ENCODE data around the gene DLG5. TPM values are rescaled to one million over a fixed set of nuclear protein-coding genes. Genes with fewer than 3 reads are reported as not detected.

Gene DLG5
- total RNA-seq, 4 donors from 2014 or later: 52.0 to 127 (median 56.3) TPM

DNA sequence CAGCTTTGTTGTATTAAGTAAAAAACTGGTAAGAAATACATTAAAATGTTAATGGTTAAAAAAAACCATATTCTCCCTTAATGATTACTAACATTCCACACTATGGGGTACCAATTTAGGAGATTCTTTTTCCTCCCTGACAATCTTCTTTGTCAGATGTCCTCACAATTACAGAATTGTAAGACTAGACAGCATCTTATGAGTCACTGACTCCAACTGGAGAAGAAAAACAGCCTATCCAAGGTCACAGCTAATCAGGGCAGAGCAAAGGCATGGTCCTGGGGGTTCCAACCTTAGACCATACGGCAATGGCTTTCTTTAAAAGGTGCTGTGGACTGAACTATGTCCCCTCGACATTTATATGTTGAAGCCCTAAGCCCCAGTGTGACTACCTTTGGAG, 127.6 kb downstream of the DLG5 start:
- TF ChIP-seq EP300 (IDR thresholded peaks at IDR 0.05) (no peak), POLR2A (IDR thresholded peaks at IDR 0.05) (no peak), POLR2AphosphoS5 (IDR thresholded peaks at IDR 0.05) (no peak)
- TF ChIP-seq, protein P1, sequence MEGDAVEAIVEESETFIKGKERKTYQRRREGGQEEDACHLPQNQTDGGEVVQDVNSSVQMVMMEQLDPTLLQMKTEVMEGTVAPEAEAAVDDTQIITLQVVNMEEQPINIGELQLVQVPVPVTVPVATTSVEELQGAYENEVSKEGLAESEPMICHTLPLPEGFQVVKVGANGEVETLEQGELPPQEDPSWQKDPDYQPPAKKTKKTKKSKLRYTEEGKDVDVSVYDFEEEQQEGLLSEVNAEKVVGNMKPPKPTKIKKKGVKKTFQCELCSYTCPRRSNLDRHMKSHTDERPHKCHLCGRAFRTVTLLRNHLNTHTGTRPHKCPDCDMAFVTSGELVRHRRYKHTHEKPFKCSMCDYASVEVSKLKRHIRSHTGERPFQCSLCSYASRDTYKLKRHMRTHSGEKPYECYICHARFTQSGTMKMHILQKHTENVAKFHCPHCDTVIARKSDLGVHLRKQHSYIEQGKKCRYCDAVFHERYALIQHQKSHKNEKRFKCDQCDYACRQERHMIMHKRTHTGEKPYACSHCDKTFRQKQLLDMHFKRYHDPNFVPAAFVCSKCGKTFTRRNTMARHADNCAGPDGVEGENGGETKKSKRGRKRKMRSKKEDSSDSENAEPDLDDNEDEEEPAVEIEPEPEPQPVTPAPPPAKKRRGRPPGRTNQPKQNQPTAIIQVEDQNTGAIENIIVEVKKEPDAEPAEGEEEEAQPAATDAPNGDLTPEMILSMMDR (IDR thresholded peaks at IDR 0.05): no peak
- 95 to 100% methylated on average over 1 to 2 of the region's 2 CpGs for WGBS, 2 donors (ENCODE audit: low coverage in 1 of 2)
- Histone ChIP-seq H3K4me3 (no peak overlapping the region), H3K27me3 (no peaks in the 10 kb centered on the region), H3K4me1 (no peaks in the 10 kb centered on the region), H3K27ac (no peak overlapping the region), H3K36me3 (peaks cover 0 to 100% of the 10 kb centered on the region in 2 donors), H3K9me3 (no peaks in the 10 kb centered on the region)
- no peak for ATAC-seq

GRCh38 chr10:77796311-77796915, 130.1 kb downstream of the DLG5 start:
- Histone ChIP-seq H3K27me3 (no peaks in the 10 kb centered on the region), H3K9me3 (no peaks in the 10 kb centered on the region), H3K4me1 (no peaks in the 10 kb centered on the region), H3K27ac (no peak overlapping the region), H3K4me3 (no peak overlapping the region), H3K36me3 (peaks cover 0 to 100% of the 10 kb centered on the region in 2 donors)
- TF ChIP-seq POLR2A (IDR thresholded peaks at IDR 0.05) (no peak), POLR2AphosphoS5 (IDR thresholded peaks at IDR 0.05) (no peak)
- TF ChIP-seq, protein P1 (IDR thresholded peaks at IDR 0.05): no peak
- no peak for ATAC-seq
- 100% methylated on average over 1 of the region's 16 CpGs; no CpG with 5 or more reads in 1 of the 2 donors for WGBS, 2 donors (ENCODE audit: low coverage in 1 of 2)

DNA sequence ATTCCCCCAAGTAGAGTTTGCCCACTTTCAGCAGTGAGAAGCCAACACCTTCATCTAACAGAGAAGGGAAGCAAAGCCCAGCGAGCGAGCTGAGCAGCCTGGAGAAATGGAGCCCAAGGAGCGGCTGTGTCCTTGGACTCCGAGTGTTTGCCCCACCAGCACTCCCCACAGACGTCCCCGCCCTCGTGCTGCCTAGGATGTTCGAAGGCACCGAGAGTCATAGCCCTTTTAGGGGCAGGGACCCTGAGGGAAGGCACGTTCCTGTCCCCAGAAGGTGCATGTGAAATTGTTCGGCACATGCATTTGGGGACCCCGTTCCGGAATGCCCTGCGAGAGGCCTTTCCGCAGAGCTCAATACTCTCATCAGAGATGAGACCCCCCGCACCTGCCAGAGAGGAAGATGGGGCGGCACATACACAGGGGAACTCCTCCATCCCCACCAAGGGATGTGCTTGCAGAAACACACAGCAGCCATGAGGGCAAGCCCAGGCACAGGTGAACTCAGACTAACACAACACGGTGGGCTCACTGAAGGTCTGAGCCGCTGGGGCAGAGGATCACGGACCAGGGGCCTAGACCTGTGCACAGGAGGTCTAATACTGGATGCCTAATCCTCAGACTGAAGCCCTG, 131.0 kb downstream of the DLG5 start:
- no peak for ATAC-seq
- Histone ChIP-seq H3K4me3 (no peak overlapping the region), H3K27ac (no peak overlapping the region), H3K36me3 (peaks cover 0 to 100% of the 10 kb centered on the region in 2 donors), H3K4me1 (no peaks in the 10 kb centered on the region), H3K9me3 (no peaks in the 10 kb centered on the region), H3K27me3 (no peaks in the 10 kb centered on the region)
- no CpG with 5 or more reads among the region's 20 CpGs for WGBS, 2 donors (ENCODE audit: low coverage in 1 of 2)
- no peak for TF ChIP-seq POLR2AphosphoS5 (IDR thresholded peaks at IDR 0.05)
- no peak for TF ChIP-seq EP300 (IDR thresholded peaks at IDR 0.05)
- TF ChIP-seq, protein P1 (IDR thresholded peaks at IDR 0.05): no peak
- no peak for TF ChIP-seq POLR2A (IDR thresholded peaks at IDR 0.05)

DNA sequence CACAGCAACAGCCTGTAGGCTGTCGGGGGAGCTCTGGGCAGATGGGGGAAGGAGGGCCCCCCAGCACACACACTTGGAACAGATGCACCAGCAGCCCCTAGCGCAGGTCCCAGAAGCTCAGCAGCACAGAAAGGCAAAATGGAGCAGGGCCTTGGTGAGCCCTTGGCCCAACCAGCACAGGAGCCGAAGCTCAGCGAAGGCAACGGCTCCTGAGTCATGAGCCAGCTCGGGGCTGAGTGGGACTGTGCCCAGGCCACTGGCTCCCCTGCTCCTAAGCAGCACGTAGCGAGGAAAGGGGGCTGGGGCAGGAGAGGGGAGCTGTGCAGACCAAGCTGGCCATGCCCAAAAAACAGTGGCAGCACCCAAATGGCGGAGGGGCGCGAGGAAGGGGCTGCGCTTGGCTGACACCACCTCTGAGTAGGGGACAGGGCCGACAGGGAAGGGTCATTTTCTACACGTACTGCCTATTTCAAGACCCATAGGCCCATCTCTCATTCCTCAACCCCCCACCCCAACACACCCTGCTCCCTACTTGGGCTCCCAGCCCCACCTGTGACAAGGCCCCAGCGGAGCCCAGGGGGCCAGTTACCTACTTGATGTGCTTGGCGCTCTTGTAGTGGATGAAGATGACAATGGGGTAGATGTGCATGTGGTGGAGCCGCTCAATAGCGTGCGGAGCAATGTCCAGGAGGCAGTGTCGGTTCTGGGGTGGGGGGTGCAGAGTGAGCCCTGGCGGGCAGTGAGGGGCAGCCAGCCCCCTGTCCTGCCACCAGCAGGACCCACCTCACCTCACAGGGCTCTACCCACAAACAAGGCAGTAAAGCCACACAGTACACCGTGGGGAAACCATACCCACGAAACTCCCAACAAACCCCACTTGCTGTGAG, 132.1 kb downstream of the DLG5 start:
- no peaks in the 10 kb centered on the region for H3K4me1 ChIP-seq
- H3K27ac ChIP-seq: no peak overlapping the region
- H3K36me3 ChIP-seq: peaks cover 0 to 100% of the 10 kb centered on the region in 2 donors
- TF ChIP-seq POLR2AphosphoS5 (IDR thresholded peaks at IDR 0.05): no peak
- TF ChIP-seq, protein P1 (IDR thresholded peaks at IDR 0.05): no peak
- no peak for TF ChIP-seq POLR2A (IDR thresholded peaks at IDR 0.05)
- H3K27me3 ChIP-seq: no peaks in the 10 kb centered on the region
- H3K9me3 ChIP-seq: no peaks in the 10 kb centered on the region
- H3K4me3 ChIP-seq: no peak overlapping the region
- no peak for ATAC-seq
- 80 to 87% methylated on average over 1 to 3 of the region's 23 CpGs for WGBS, 2 donors (ENCODE audit: low coverage in 1 of 2)

Measured in gastroesophageal sphincter (tissue), 4 donors.